ENCODE data around the gene PFAS.
A peak's percentile ranks its signal among the peaks of the same experiment; 100 is the strongest.
"Not testable (repeated sequence)": the region's sequence is repeated elsewhere in the genome, so short reads cannot be mapped to it uniquely, and the experiment has no call there.

PFAS gene, protein sequence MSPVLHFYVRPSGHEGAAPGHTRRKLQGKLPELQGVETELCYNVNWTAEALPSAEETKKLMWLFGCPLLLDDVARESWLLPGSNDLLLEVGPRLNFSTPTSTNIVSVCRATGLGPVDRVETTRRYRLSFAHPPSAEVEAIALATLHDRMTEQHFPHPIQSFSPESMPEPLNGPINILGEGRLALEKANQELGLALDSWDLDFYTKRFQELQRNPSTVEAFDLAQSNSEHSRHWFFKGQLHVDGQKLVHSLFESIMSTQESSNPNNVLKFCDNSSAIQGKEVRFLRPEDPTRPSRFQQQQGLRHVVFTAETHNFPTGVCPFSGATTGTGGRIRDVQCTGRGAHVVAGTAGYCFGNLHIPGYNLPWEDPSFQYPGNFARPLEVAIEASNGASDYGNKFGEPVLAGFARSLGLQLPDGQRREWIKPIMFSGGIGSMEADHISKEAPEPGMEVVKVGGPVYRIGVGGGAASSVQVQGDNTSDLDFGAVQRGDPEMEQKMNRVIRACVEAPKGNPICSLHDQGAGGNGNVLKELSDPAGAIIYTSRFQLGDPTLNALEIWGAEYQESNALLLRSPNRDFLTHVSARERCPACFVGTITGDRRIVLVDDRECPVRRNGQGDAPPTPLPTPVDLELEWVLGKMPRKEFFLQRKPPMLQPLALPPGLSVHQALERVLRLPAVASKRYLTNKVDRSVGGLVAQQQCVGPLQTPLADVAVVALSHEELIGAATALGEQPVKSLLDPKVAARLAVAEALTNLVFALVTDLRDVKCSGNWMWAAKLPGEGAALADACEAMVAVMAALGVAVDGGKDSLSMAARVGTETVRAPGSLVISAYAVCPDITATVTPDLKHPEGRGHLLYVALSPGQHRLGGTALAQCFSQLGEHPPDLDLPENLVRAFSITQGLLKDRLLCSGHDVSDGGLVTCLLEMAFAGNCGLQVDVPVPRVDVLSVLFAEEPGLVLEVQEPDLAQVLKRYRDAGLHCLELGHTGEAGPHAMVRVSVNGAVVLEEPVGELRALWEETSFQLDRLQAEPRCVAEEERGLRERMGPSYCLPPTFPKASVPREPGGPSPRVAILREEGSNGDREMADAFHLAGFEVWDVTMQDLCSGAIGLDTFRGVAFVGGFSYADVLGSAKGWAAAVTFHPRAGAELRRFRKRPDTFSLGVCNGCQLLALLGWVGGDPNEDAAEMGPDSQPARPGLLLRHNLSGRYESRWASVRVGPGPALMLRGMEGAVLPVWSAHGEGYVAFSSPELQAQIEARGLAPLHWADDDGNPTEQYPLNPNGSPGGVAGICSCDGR (N-terminal part only)

DNA sequence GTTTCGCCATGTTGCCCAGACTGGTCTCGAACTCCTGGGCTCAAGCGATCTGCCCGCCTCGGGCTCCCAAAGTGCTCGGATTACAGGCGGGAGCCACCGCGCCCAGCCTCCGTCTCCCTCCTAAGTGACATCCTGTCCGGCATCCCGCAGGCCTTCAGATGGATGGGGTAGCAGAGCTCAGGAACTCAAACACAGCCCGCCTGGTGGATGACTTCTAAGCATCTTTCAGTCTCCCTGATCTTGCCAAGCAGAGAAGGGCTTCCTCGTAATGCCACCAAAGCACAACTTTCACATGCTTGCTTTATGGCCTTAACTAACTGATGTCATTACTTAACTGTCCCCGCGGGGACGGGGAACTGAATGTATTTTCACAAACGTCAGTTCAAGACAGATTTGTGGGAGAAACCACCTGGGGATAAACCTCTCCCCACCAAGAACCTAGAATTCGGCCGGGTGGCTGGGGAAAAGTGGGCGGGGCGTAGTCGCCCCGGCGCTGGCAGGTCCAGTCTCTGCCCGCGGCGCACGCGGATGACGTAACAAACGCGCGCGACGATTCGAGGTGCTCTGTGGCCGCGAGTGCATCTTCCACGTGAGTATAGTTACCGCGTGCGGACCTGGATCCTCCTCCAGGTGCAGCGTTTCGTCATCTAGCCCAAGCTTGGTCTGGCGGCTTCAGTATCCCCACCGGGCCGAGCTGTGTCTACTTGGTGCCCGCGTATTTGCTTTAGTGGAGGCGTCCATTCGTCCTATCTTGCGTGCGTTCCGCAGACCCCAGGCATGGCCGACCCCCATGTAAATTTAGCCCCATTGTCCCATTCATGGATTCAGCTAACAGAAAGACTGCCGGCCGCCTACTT lies at the start of gene PFAS:
TSS of gene PFAS (plus strand) at position 539 of the 857 bp plus-strand sequence. CDS start 4,649 bp downstream, outside the sequence.
- Mint-ChIP-seq H3K27me3 (peaks cover 5% of the 10 kb centered on the region), H3K9me3 (peaks cover 4% of the 10 kb centered on the region), H3K4me1 (peaks cover 55% of the 10 kb centered on the region), H3K36me3 (ENCODE audit: low read depth) (peaks cover 46% of the 10 kb centered on the region), H3K27ac (peak within 1 kb of the TSS; percentile 99), H3K4me3 (peak within 1 kb of the TSS; percentile 100)
- DNase-seq (peak; percentile 99), ATAC-seq (peak; percentile 74)

DNA sequence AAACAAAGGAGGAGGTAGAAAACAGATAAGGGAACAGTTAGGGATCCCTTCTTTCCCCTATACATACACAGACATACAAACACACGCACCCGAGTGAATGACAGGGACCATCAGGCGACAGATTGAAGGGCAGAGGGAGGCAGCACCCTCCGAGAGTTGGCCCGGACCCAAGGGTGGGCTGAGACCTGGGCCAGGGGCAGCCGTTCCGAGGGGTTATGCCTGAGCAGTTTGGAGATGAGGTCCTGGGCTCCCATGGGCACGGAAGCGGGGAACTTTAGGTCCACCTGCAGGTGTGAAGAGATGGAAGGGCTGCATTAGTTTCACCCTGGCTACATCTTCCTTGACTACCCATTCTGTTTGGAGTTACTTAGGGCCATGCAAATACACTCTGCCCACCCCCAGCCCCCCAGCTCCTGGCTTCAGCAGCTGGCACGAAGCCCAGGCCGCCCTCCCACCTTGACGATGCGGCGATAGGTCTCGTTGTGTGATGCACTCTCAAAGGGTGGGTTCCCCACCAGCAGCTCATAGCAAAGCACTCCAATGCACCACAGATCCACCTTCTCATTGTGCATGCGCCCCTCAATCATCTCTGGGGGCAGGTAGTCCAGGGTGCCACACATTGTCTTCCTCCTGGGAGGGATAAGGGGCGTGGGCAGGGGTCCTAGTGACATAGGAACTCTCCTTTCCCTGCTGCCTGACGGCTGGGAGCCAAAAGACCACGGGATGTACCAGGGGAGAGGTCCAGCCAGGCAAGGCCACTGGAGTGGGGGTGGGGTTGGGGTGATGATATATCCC lies 44.1 kb upstream of the PFAS start:
- Mint-ChIP-seq H3K4me1 (peaks cover 20% of the 10 kb centered on the region), H3K9me3 (no peaks in the 10 kb centered on the region), H3K36me3 (ENCODE audit: low read depth) (peaks cover 59% of the 10 kb centered on the region), H3K27me3 (peaks cover 2% of the 10 kb centered on the region), H3K27ac (peak overlapping the region; percentile 59), H3K4me3 (no peak overlapping the region)
- DNase-seq (no peak), ATAC-seq (no peak)

DNA sequence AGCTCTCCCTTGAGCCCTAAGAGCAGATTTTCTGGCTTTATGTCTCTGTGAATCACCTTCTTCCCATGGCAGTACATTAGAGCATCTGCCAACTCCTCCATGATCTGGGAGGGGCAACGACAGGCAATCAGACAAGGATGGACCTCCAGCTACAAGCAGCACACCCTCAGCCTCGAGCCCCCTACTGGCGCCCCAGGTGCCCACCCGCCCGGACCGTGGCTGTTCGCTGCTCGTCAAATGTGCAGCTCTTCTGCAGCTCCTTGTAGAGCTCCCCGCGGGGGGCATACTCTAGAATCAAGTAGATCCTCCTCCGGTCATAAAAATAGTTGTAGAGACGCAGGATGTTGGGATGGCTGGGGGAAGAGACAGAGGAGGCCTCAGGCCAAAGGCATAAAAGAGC lies 42.6 kb upstream of the PFAS start:
- Mint-ChIP-seq H3K27me3 (no peaks in the 10 kb centered on the region), H3K4me3 (no peak overlapping the region), H3K36me3 (ENCODE audit: low read depth) (peaks cover 55% of the 10 kb centered on the region), H3K9me3 (no peaks in the 10 kb centered on the region), H3K4me1 (peaks cover 24% of the 10 kb centered on the region), H3K27ac (no peak overlapping the region)
- DNase-seq (no peak), ATAC-seq (no peak)

DNA sequence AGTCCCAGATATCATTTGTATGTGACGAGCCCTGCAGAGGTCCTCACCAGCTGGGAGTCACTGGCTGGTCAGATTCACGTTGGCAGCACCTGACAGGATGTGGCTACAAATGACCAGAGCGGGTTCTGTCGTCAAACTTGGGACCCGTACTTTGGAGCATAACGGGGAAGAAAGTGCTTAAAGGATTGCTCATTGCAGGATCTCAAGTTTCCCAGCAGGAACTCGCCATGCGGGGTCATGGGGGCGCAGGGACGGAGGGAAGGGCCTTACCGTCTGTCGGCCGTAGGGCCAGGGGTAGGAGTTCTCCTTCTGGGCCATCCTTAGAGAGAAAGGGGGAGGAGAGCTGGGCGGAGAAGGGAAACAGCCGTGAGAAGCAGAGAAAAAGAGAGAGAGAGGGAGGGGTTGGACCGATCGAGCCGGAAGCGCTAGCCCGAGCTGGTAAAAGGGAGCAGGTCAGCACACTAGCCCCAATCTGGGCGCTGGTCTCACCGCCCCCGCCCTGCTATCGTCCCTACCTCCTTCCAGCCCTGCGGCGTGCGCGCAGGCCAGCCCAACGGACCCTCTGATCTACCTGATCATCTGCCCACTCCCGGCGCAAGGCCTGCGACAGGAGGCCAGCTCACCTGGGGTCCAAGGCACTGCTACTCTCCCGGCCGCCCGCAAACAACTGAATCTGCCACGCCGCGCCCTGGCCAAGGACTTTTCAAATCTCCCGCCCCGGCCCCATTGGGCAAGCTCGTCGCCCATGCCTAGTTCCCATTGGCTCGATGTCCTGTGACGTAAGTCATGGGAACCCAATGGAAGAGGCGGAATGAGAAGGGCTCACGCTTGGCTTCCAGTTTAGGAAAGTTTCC lies 39.0 kb upstream of the PFAS start, which contains the start of gene AURKB:
TSS of gene AURKB (minus strand) at position 669 of the 854 bp plus-strand sequence. CDS start at position 318, 351 bp downstream.
- peak; percentile 96 for ATAC-seq
- peak within 1 kb of the TSS; percentile 98 for H3K27ac Mint-ChIP-seq
- DNase-seq = peak; percentile 93
- peaks cover 24% of the 10 kb centered on the region for H3K4me1 Mint-ChIP-seq
- no peaks in the 10 kb centered on the region for H3K27me3 Mint-ChIP-seq
- no peaks in the 10 kb centered on the region for H3K9me3 Mint-ChIP-seq
- H3K36me3 Mint-ChIP-seq (ENCODE audit: low read depth) = peaks cover 36% of the 10 kb centered on the region
- H3K4me3 Mint-ChIP-seq = peak within 1 kb of the TSS; percentile 99

DNA sequence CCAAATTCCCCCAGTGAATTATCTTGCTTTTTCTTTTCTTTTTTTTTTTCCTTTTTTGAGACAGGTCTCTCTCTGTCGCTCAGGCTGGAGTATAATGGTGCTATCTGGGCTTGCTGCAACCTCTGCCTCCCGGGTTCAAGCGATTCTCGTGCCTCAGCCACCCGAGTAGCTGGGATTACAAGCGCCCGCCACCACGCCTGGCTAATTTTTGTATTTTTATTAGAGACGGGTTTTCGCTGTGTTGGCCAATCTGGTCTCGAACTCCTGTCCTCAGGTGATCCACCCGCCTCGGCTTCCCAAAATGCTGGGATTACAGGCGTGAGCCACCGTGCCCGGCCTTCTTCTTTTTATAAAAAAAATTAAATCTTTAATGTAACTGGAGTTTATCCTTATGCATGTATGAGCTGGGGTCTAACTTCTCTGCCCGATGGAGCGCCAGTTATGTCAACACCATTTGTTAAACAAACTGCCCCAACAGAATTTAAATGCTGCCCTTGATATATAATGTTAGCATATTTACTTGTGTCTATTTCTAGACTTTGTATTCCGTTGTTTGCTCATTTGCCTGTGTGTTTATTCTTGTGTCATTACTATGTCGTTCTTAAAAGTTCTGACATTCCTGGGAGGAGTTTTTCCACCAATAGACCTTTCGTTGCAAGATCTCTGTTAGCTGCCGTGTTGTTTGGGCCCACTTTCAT lies 38.2 kb upstream of the PFAS start:
- ATAC-seq = no peak
- H3K27ac Mint-ChIP-seq = peak overlapping the region; percentile 98
- H3K4me1 Mint-ChIP-seq = peaks cover 24% of the 10 kb centered on the region
- no peak for DNase-seq
- peaks cover 28% of the 10 kb centered on the region for H3K36me3 Mint-ChIP-seq (ENCODE audit: low read depth)
- H3K4me3 Mint-ChIP-seq = peak overlapping the region; percentile 99
- H3K27me3 Mint-ChIP-seq = no peaks in the 10 kb centered on the region
- no peaks in the 10 kb centered on the region for H3K9me3 Mint-ChIP-seq

DNA sequence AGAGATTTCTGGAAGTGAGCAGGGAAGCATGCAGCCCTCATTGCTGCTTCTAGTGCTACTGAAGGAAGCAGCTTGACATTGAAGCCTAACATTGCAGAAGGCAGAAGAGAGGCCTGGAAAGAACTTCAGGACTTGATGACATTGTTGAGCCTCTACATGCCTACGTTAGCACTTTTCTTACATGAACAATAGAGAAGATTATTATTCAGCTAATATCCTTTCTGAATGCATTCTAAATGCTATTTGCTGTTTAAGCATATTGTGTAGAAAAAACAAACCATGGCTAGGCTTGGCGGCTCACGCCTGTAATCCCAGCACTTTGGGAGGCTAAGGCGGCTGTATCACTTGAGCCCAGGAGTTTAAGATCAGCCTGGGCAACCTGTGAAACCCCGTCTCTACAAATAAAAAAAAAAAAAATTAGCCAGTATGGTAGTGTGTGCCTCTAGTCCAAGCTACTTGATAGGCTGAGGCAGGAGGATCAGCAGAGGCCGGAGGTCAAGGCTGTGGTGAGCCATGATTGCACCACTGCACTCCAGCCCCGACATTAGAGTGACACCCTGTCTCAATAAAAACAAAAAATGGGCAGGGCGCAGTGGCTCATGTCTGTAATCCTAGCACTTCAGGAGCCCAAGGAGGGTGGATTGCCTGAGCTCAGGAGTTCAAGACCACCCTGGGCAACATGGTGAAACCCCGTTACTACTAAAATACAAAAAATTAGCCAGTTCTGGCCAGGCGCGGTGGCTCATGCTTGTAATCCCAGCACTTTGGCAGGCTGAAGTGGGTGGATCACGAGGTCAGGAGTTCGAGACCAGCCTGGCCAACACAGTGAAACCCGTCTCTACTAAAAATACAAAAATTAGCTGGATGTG lies 36.5 kb upstream of the PFAS start:
- DNase-seq = no peak
- H3K4me1 Mint-ChIP-seq = peaks cover 24% of the 10 kb centered on the region
- no peak for ATAC-seq
- H3K36me3 Mint-ChIP-seq (ENCODE audit: low read depth) = peaks cover 14% of the 10 kb centered on the region
- no peak overlapping the region for H3K4me3 Mint-ChIP-seq
- no peaks in the 10 kb centered on the region for H3K9me3 Mint-ChIP-seq
- H3K27ac Mint-ChIP-seq = no peak overlapping the region
- H3K27me3 Mint-ChIP-seq = no peaks in the 10 kb centered on the region

DNA sequence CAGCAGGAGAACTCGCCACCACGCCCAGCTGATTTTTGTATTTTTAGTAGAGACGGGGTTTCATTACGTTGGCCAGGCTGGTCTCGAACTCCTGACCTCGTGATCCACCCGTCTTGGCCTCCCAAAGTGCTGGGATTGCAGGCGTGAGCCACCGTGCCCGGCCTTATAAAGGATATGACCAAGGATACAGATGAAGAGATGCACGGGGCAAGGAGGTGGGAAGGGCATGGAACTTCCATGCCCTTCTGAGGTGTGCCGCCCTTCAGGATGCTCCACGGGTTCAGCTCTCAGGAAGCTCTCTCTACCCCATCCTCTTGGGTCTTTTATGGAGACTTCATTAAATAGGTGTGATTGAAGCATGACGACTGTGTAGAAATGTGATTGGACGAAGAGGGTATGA lies 35.1 kb upstream of the PFAS start:
- H3K4me1 Mint-ChIP-seq = peaks cover 18% of the 10 kb centered on the region
- not testable (repeated sequence) for ATAC-seq; H3K27ac Mint-ChIP-seq; H3K36me3 Mint-ChIP-seq (ENCODE audit: low read depth); H3K9me3 Mint-ChIP-seq; DNase-seq; H3K27me3 Mint-ChIP-seq; H3K4me3 Mint-ChIP-seq

DNA sequence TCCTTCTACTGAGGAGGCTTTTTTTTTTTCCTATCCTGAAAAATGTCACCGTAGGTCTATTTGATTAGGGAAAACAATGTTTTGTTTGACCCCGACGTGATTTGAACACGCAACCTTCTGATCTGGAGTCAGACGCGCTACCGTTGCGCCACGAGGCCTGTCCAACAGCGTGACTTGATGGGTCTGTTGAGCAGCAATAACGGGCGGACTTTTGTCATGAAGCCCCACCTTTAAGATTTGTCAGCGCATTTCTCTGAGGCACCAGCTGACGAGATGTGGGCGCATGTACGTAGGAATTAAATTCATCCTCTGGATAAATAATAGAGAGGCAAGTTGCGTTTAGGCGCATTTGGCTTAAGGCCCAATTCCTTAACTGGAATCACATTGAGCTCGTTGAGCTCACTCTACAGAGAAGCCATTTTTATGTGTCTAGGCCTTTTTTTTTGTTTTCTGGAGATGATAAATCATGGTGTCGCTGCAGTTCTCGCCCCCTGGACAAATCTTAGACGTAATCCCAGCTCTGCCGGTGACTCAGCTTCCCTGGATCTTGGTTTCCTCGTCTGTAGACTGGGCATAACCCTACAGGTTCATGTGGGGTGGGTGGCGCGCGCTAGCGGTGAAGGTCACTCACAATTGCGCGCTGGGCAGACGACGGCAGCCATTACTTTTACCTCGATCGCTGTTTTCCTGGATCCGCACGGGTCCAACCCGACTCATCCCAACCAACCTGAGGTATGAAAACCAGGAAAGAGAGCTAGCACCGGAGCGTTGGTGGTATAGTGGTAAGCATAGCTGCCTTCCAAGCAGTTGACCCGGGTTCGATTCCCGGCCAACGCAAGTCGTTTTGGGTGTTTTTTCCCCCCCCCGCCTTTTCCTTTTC lies 28.1 kb upstream of the PFAS start:
- peaks cover 47% of the 10 kb centered on the region for H3K4me1 Mint-ChIP-seq

DNA sequence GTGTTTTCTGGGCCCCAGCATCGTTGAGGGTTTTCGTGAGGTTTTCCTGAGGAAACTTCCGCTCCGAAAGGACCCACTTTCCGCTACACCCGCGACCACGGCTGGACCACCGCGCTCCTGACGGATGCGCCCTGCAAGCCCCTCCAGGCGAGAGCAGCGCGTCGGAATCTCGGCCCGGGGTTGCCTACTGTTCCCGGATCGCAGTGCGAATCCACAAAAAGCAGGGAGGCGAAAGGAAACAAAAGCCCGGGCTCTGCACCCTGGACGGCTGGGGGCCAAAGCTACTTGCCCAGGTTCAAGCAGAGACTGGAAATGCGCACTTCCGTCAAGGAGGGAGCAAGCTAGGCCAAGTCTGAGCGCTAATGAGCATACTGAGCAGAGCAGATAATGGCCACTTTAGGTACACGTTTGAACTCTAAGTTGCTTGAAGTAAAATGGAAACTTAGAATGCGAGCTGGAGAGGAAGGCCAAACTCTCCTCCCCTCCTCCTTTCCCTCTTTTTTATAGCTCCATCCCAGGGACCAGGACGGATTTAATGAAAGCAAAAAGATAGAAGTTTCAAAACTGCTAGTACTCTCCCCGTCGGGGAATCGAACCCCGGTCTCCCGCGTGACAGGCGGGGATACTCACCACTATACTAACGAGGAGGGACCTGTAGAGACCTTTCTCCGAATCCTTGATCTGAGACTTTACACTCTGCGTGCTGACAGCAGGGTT lies 27.3 kb upstream of the PFAS start:
- DNase-seq (peak; percentile 89), ATAC-seq (peak; percentile 50)
- no peaks in the 10 kb centered on the region for H3K9me3 Mint-ChIP-seq
- H3K27me3 Mint-ChIP-seq = peaks cover 23% of the 10 kb centered on the region
- H3K27ac Mint-ChIP-seq = peak overlapping the region; percentile 99
- H3K4me3 Mint-ChIP-seq = peak overlapping the region; percentile 97
- peaks cover 22% of the 10 kb centered on the region for H3K36me3 Mint-ChIP-seq (ENCODE audit: low read depth)
- peaks cover 55% of the 10 kb centered on the region for H3K4me1 Mint-ChIP-seq

More for the DNA sequence above, 28.1 kb upstream of the PFAS start:
- no peaks in the 10 kb centered on the region for H3K9me3 Mint-ChIP-seq
- H3K27ac Mint-ChIP-seq = peak overlapping the region; percentile 99
- DNase-seq = peak; percentile 91
- ATAC-seq = peak; percentile 18
- H3K36me3 Mint-ChIP-seq (ENCODE audit: low read depth) = peaks cover 15% of the 10 kb centered on the region
- peak overlapping the region; percentile 97 for H3K4me3 Mint-ChIP-seq
- H3K27me3 Mint-ChIP-seq = peaks cover 17% of the 10 kb centered on the region

DNA sequence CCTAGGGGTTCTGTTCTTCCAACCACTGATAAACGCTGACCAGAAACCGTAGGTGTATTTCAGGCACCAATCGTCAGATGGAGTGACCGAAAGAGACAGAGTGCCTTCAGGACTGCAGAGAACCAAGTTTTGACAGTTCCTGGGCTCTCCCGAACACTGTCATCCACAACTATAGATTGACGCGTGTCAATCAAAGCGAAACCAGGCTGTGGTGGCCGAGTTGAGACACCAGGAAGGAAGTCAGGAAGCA lies 26.8 kb upstream of the PFAS start:
- DNase-seq (no peak), ATAC-seq (peak; percentile 39)
- no peaks in the 10 kb centered on the region for H3K9me3 Mint-ChIP-seq
- H3K36me3 Mint-ChIP-seq (ENCODE audit: low read depth) = peaks cover 27% of the 10 kb centered on the region
- H3K4me3 Mint-ChIP-seq = peak overlapping the region; percentile 97
- H3K4me1 Mint-ChIP-seq = peaks cover 60% of the 10 kb centered on the region
- peaks cover 26% of the 10 kb centered on the region for H3K27me3 Mint-ChIP-seq
- H3K27ac Mint-ChIP-seq = peak overlapping the region; percentile 99

Measured in activated naive CD8-positive, alpha-beta T cell treated with anti-CD3 and anti-CD28 coated beads, Interleukin-2, amount 50 U/mL, for 24 hours (primary cell).